NB4 (cell line): ENCODE data around the gene SETD1B.

Source experiments
- POLR2A ChIP-seq: IDR thresholded peaks from 2 replicates; pipeline ENCODE4 v1.6.1; 2011; ENCODE audit warnings: mild to moderate bottlenecking; ENCODE audit not compliant: insufficient read length; ENCODE audit errors: extremely low read depth
- TF ChIP-seq, protein P1 (sequence below): IDR thresholded peaks from one replicate; pipeline ENCODE4 v1.5.1; 2012; ENCODE audit warnings: low read depth, low read length

- TF ChIP-seq, protein P1, sequence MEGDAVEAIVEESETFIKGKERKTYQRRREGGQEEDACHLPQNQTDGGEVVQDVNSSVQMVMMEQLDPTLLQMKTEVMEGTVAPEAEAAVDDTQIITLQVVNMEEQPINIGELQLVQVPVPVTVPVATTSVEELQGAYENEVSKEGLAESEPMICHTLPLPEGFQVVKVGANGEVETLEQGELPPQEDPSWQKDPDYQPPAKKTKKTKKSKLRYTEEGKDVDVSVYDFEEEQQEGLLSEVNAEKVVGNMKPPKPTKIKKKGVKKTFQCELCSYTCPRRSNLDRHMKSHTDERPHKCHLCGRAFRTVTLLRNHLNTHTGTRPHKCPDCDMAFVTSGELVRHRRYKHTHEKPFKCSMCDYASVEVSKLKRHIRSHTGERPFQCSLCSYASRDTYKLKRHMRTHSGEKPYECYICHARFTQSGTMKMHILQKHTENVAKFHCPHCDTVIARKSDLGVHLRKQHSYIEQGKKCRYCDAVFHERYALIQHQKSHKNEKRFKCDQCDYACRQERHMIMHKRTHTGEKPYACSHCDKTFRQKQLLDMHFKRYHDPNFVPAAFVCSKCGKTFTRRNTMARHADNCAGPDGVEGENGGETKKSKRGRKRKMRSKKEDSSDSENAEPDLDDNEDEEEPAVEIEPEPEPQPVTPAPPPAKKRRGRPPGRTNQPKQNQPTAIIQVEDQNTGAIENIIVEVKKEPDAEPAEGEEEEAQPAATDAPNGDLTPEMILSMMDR: no peak
- TF ChIP-seq POLR2A: no peak
These were observed 15.6 kb downstream of the SETD1B start for GRCh38 chr12:121819212-121819949.
